ENCODE measurements around the gene TAF3.

- no peak for TF ChIP-seq CTCF (IDR thresholded peaks at IDR 0.05)
- no peak for TF ChIP-seq NFIC (IDR thresholded peaks at IDR 0.05; ENCODE audit: borderline replicate concordance)
- no peak for TF ChIP-seq MAX (IDR thresholded peaks at IDR 0.05; ENCODE audit: low read depth)
- no peak for TF ChIP-seq MXI1 (IDR thresholded peaks at IDR 0.05; ENCODE audit: low read depth, low read length)
- no peak for TF ChIP-seq ELF1 (IDR thresholded peaks at IDR 0.05)
Measured at GRCh38 chr10:7889947-7890542, 71.7 kb downstream of the TAF3 start.
